SIG-M5 treated with dmso at 0.1 percent for 504 hours (cell line): ENCODE results near the gene C11orf21.

Experiments used
- DNase-seq: peaks from one replicate; lab custom pipeline; 2025; ENCODE audit not compliant: unreplicated experiment; lab: John Stamatoyannopoulos, UW

The C11orf21 gene

GRCh38 chr11:2321311-2321683 is 19.6 kb upstream of the C11orf21 start:
- DNase-seq: no peak

GRCh38 chr11:2320568-2321310 is 19.0 kb upstream of the C11orf21 start:
- DNase-seq: no peak

- no peak for DNase-seq
Measured at GRCh38 chr11:2319791-2320472, 18.2 kb upstream of the C11orf21 start.

- DNase-seq: no peak
Measured at GRCh38 chr11:2318707-2319106, 17.0 kb upstream of the C11orf21 start.

- no peak for DNase-seq
Measured at GRCh38 chr11:2318123-2318522, 16.4 kb upstream of the C11orf21 start.

GRCh38 chr11:2317354-2318050 is 15.8 kb upstream of the C11orf21 start:
- DNase-seq: no peak

GRCh38 chr11:2316963-2317244 is 15.2 kb upstream of the C11orf21 start:
- DNase-seq: no peak

- DNase-seq: no peak
Measured at GRCh38 chr11:2316169-2316962, 14.6 kb upstream of the C11orf21 start.

GRCh38 chr11:2315395-2316168 is 13.9 kb upstream of the C11orf21 start:
- no peak for DNase-seq

- no peak for DNase-seq
Measured at GRCh38 chr11:2314525-2315394, 13.0 kb upstream of the C11orf21 start.

GRCh38 chr11:2314136-2314524 is 12.4 kb upstream of the C11orf21 start:
- DNase-seq: no peak

GRCh38 chr11:2313051-2313951 is 11.6 kb upstream of the C11orf21 start:
- no peak for DNase-seq

GRCh38 chr11:2312232-2313042 is 10.7 kb upstream of the C11orf21 start:
- DNase-seq: no peak

- DNase-seq: no peak
Measured at GRCh38 chr11:2311353-2312133, 9.8 kb upstream of the C11orf21 start.

GRCh38 chr11:2310786-2311352 is 9.2 kb upstream of the C11orf21 start:
- DNase-seq: no peak

GRCh38 chr11:2310073-2310785 is 8.5 kb upstream of the C11orf21 start:
- DNase-seq: no peak
